ENCODE measurements around the gene KCNC2.

Gene KCNC2

GRCh38 chr12:75161488-75161887, 48.2 kb downstream of the KCNC2 start:
- DNase-seq (ENCODE audit: low spot score), result no peak

GRCh38 chr12:75157385-75157784, 52.3 kb downstream of the KCNC2 start:
- DNase-seq (ENCODE audit: low spot score), result no peak

- DNase-seq (ENCODE audit: low spot score), result no peak
Measured at GRCh38 chr12:75155962-75156361, 53.7 kb downstream of the KCNC2 start.

GRCh38 chr12:75154388-75154787, 55.3 kb downstream of the KCNC2 start:
- no peak for DNase-seq (ENCODE audit: low spot score)

GRCh38 chr12:75139196-75139595, 70.4 kb downstream of the KCNC2 start:
- DNase-seq (ENCODE audit: low spot score), result no peak

- DNase-seq (ENCODE audit: low spot score), result no peak
Measured at GRCh38 chr12:75137896-75138295, 71.7 kb downstream of the KCNC2 start.

- no peak for DNase-seq (ENCODE audit: low spot score)
Measured at GRCh38 chr12:75135026-75135425, 74.6 kb downstream of the KCNC2 start.

- DNase-seq (ENCODE audit: low spot score), result no peak
Measured at GRCh38 chr12:75130811-75131210, 78.8 kb downstream of the KCNC2 start.

GRCh38 chr12:75129275-75129674, 80.4 kb downstream of the KCNC2 start:
- no peak for DNase-seq (ENCODE audit: low spot score)

- DNase-seq (ENCODE audit: low spot score), result no peak
Measured at GRCh38 chr12:75121036-75121705, 88.5 kb downstream of the KCNC2 start.

GRCh38 chr12:75120311-75120711, 89.3 kb downstream of the KCNC2 start:
- no peak for DNase-seq (ENCODE audit: low spot score)

GRCh38 chr12:75116646-75117198, 92.9 kb downstream of the KCNC2 start:
- DNase-seq (ENCODE audit: low spot score), result no peak

GRCh38 chr12:75115748-75116147, 93.9 kb downstream of the KCNC2 start:
- no peak for DNase-seq (ENCODE audit: low spot score)

GRCh38 chr12:75103822-75104221, 105.8 kb downstream of the KCNC2 start:
- DNase-seq (ENCODE audit: low spot score), result no peak

- no peak for DNase-seq (ENCODE audit: low spot score)
Measured at GRCh38 chr12:75101781-75102180, 107.9 kb downstream of the KCNC2 start.

GRCh38 chr12:75099210-75099609, 110.4 kb downstream of the KCNC2 start:
- DNase-seq (ENCODE audit: low spot score), result no peak

GRCh38 chr12:75097003-75097402, 112.6 kb downstream of the KCNC2 start:
- DNase-seq (ENCODE audit: low spot score), result no peak

- no peak for DNase-seq (ENCODE audit: low spot score)
Measured at GRCh38 chr12:75087654-75088053, 122.0 kb downstream of the KCNC2 start.

- DNase-seq (ENCODE audit: low spot score), result no peak
Measured at GRCh38 chr12:75086091-75087038, 123.3 kb downstream of the KCNC2 start.

GRCh38 chr12:75081305-75081704, 128.3 kb downstream of the KCNC2 start:
- DNase-seq (ENCODE audit: low spot score), result no peak

GRCh38 chr12:75080582-75080981, 129.1 kb downstream of the KCNC2 start:
- no peak for DNase-seq (ENCODE audit: low spot score)

- DNase-seq (ENCODE audit: low spot score), result no peak
Measured at GRCh38 chr12:75065482-75065881, 144.2 kb downstream of the KCNC2 start.

- DNase-seq (ENCODE audit: low spot score), result no peak
Measured at GRCh38 chr12:75062691-75063090, 146.9 kb downstream of the KCNC2 start.

Measured in hepatic stellate cell (primary cell).